Measurements from ENCODE around the gene PDE2A.

The PDE2A gene

GRCh38 chr11:72595292-72595684 is 78.9 kb downstream of the PDE2A start:
- DNase-seq (ENCODE audit: low read depth), result no peak
- H3K4me3 ChIP-seq (replicated peaks; ENCODE audit: low read depth, low read length), result no peak overlapping the region
- TF ChIP-seq CTCF (IDR thresholded peaks at IDR 0.05; ENCODE audit: low read length, missing control alignments), result no peak

- H3K4me3 ChIP-seq (replicated peaks; ENCODE audit: low read depth, low read length), result no peak overlapping the region
- TF ChIP-seq CTCF (IDR thresholded peaks at IDR 0.05; ENCODE audit: low read length, missing control alignments), result no peak
- DNase-seq (ENCODE audit: low read depth), result no peak
These were observed 79.5 kb downstream of the PDE2A start for GRCh38 chr11:72594493-72595291.

- no peak overlapping the region for H3K4me3 ChIP-seq (replicated peaks; ENCODE audit: low read depth, low read length)
- no peak for TF ChIP-seq CTCF (IDR thresholded peaks at IDR 0.05; ENCODE audit: low read length, missing control alignments)
These were observed 81.3 kb downstream of the PDE2A start for GRCh38 chr11:72592698-72593495.

GRCh38 chr11:72591785-72592502 is 82.3 kb downstream of the PDE2A start:
- no peak for DNase-seq (ENCODE audit: low read depth)

More at GRCh38 chr11:72592698-72593495, 81.3 kb downstream of the PDE2A start:
- no peak for DNase-seq (ENCODE audit: low read depth)

GRCh38 chr11:72591023-72591422 is 83.2 kb downstream of the PDE2A start:
- no peak for DNase-seq (ENCODE audit: low read depth)
- no peak for TF ChIP-seq CTCF (IDR thresholded peaks at IDR 0.05; ENCODE audit: low read length, missing control alignments)
- no peak overlapping the region for H3K4me3 ChIP-seq (replicated peaks; ENCODE audit: low read depth, low read length)

More at GRCh38 chr11:72591785-72592502, 82.3 kb downstream of the PDE2A start:
- no peak for TF ChIP-seq CTCF (IDR thresholded peaks at IDR 0.05; ENCODE audit: low read length, missing control alignments)
- H3K4me3 ChIP-seq (replicated peaks; ENCODE audit: low read depth, low read length), result no peak overlapping the region

GRCh38 chr11:72589802-72590761 is 84.1 kb downstream of the PDE2A start:
- no peak overlapping the region for H3K4me3 ChIP-seq (replicated peaks; ENCODE audit: low read depth, low read length)
- TF ChIP-seq CTCF (IDR thresholded peaks at IDR 0.05; ENCODE audit: low read length, missing control alignments), result peak; percentile 55
- peak; percentile 31 for DNase-seq (ENCODE audit: low read depth)

Data from fibroblast of pulmonary artery (primary cell).